Measurements from ENCODE around the gene GSTO2. TPM values are rescaled to one million over a fixed set of nuclear protein-coding genes. Genes with fewer than 3 reads are reported as not detected.

GSTO2 gene
- total RNA-seq, 1 donor from 2014 or later: 2.8 TPM

DNA sequence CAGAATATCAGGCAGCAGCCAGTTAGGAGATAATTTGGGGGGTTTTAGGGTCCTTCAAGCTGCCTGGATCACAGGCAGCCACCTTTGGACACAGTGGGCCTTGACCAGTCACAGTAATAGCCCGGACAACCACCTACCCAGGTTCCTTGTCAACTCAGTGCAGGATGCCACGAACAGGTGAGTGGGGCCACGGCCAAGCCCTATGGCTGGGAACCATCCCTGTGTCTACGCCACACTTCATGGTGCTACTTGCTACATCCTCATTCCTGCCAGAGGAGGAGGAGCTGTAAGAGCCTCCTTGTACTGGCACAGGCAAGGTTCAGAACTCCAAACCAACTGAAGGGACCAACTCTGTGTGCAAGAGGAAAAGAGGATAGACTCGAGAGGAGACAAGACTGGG lies 49.3 kb downstream of the GSTO2 start:
- Mint-ChIP-seq H3K36me3 (peaks cover 11% of the 10 kb centered on the region), H3K4me3 (no peak overlapping the region), H3K27me3 (no peaks in the 10 kb centered on the region), H3K27ac (no peak overlapping the region), H3K4me1 (ENCODE audit: unreplicated experiment) (peaks cover 30% of the 10 kb centered on the region), H3K9me3 (no peaks in the 10 kb centered on the region)
- DNase-seq (ENCODE audit: extremely low spot score, unreplicated experiment): no peak
- TF ChIP-seq, protein P1, sequence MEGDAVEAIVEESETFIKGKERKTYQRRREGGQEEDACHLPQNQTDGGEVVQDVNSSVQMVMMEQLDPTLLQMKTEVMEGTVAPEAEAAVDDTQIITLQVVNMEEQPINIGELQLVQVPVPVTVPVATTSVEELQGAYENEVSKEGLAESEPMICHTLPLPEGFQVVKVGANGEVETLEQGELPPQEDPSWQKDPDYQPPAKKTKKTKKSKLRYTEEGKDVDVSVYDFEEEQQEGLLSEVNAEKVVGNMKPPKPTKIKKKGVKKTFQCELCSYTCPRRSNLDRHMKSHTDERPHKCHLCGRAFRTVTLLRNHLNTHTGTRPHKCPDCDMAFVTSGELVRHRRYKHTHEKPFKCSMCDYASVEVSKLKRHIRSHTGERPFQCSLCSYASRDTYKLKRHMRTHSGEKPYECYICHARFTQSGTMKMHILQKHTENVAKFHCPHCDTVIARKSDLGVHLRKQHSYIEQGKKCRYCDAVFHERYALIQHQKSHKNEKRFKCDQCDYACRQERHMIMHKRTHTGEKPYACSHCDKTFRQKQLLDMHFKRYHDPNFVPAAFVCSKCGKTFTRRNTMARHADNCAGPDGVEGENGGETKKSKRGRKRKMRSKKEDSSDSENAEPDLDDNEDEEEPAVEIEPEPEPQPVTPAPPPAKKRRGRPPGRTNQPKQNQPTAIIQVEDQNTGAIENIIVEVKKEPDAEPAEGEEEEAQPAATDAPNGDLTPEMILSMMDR (conservative IDR thresholded peaks at IDR 0.05): no peak

DNA sequence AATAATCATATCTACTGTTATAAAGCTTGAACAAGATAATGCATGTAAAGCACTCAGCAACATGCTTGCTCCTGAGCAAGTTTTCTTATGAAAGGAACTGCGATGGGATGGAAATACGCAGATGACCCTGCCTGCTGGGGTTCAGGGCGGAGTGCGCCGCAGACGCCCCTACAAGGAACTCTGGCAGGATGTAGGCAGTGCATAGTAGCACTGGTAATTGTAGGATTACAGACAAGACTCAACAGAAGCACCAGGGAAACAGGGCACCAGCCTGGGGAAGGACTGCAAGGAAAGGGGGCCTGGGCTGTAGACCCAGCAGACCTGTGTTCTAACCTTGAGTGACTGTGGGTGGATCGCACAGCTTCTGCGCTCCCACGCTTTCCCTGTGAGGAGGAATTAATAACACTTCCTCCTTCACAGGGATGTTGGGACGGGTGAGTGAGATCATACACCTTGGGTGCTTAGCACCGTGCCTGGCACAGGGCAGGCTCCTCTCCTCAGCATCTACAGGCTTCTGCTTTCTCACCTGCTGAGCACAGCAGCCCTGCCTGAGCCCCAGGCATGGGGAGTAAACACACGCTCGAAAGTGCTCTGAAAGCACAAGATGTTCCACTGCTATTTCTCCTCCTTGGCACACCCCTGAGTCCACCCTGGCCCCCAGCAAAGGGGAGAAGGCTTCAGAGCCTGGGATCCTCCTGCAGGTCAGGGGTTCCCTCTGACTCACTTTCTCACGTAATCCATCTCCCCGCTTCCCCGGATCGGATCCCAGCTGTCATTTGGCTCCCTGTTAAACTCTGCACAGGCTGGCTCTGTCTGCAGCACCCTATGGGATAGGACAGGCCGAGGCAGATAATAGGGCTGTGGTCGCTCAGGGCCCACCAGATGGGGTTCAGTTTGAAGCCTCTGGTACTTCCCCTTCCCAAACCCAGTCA lies 50.1 kb downstream of the GSTO2 start:
- peaks cover 30% of the 10 kb centered on the region for H3K4me1 Mint-ChIP-seq (ENCODE audit: unreplicated experiment)

DNA sequence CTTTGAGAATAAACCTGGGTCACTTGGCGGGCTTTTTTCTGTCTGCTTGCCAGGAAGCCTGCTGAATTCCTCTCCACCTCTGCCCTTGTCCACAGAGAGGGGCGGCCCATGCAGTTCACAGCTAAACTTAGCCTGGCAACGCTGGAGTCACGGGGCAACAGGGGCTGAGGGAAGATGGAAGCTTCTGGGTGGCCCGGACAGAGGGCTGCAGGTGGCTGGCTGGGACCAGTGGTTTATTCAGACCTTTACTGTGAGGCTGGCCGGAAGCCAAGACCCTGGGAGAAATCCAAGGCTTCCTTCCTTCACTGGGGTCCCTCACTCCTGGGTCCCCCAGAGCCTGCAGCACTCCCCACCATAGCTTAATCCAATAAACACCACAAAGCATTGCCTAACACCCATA lies 52.2 kb downstream of the GSTO2 start:
- Mint-ChIP-seq H3K27ac (no peak overlapping the region), H3K9me3 (no peaks in the 10 kb centered on the region), H3K4me3 (no peak overlapping the region), H3K4me1 (ENCODE audit: unreplicated experiment) (peaks cover 31% of the 10 kb centered on the region), H3K27me3 (no peaks in the 10 kb centered on the region), H3K36me3 (peaks cover 15% of the 10 kb centered on the region)
- DNase-seq (ENCODE audit: extremely low spot score, unreplicated experiment): no peak
- TF ChIP-seq, protein P1 (conservative IDR thresholded peaks at IDR 0.05): no peak

More for the DNA sequence above, 50.1 kb downstream of the GSTO2 start:
- Mint-ChIP-seq H3K4me3 (no peak overlapping the region), H3K27ac (peak overlapping the region; percentile 66), H3K36me3 (peaks cover 11% of the 10 kb centered on the region), H3K27me3 (no peaks in the 10 kb centered on the region), H3K9me3 (no peaks in the 10 kb centered on the region)
- TF ChIP-seq, protein P1 (conservative IDR thresholded peaks at IDR 0.05): no peak
- DNase-seq (ENCODE audit: extremely low spot score, unreplicated experiment): no peak

DNA sequence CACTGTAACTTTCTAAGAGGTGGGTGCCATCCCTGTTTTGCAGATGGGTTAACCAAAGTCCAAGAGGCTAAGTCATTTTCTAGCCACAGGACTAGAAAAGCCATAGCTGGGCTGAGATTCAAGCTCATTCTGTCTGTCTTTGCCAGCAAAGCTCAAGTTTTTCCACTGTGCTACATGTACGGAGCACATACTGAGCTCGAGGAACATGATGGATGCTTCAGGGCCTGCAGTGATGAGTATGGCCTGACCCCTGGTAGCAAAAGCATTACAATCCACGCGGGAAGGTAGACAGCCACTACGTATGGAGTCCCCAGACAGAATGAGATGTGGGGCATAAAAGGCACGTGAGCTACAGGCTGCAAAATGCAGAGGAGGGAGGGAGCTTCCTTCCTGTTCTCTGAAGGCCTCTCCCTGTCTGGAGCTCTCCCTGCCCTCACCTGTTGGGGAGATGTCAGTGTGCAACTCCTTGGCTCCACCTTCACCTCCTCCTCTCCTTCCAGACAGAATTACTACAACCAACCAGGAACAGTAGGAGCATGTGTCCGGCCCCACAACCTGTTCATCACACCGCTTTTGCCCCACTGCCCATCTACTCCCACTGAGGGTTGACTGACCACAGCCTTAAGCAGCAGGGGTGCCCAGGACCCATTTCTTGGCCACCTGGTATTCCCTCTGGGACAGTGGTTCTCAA lies 52.9 kb downstream of the GSTO2 start:
- no peak overlapping the region for H3K4me3 Mint-ChIP-seq
- peak overlapping the region; percentile 16 for H3K27ac Mint-ChIP-seq
- TF ChIP-seq, protein P1 (conservative IDR thresholded peaks at IDR 0.05): no peak
- DNase-seq (ENCODE audit: extremely low spot score, unreplicated experiment): no peak
- peaks cover 36% of the 10 kb centered on the region for H3K4me1 Mint-ChIP-seq (ENCODE audit: unreplicated experiment)
- no peaks in the 10 kb centered on the region for H3K27me3 Mint-ChIP-seq
- peaks cover 18% of the 10 kb centered on the region for H3K36me3 Mint-ChIP-seq
- H3K9me3 Mint-ChIP-seq: no peaks in the 10 kb centered on the region

DNA sequence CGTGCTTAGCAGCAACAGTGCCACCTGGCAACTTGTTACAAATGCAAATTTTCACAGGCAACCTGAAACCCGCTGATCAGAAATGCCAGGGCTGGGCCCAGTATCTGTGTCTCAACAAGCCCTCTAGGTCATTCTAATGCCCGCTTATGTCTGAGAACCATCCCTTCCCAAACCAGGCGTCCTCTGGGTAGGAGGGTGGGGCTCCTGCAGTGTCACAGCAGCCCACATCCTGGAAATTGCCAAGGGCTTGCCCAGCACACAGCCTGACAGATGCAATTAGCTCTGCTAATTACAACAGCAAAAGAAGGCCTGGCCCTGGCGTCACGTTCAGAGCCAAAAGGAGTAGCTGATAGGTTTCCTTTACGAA lies 53.4 kb downstream of the GSTO2 start:
- Mint-ChIP-seq H3K9me3 (no peaks in the 10 kb centered on the region), H3K27me3 (no peaks in the 10 kb centered on the region), H3K36me3 (peaks cover 14% of the 10 kb centered on the region), H3K27ac (no peak overlapping the region), H3K4me1 (ENCODE audit: unreplicated experiment) (peaks cover 40% of the 10 kb centered on the region), H3K4me3 (no peak overlapping the region)
- no peak for DNase-seq (ENCODE audit: extremely low spot score, unreplicated experiment)
- TF ChIP-seq, protein P1 (conservative IDR thresholded peaks at IDR 0.05): no peak

Data from type B pancreatic cell (in vitro differentiated cells).